COLO668 (cell line): ENCODE data around the gene SV2C.

Experiments used
- DNase-seq: peaks from one replicate; lab custom pipeline; 2025; ENCODE audit not compliant: unreplicated experiment; lab: John Stamatoyannopoulos, UW

SV2C gene

DNA sequence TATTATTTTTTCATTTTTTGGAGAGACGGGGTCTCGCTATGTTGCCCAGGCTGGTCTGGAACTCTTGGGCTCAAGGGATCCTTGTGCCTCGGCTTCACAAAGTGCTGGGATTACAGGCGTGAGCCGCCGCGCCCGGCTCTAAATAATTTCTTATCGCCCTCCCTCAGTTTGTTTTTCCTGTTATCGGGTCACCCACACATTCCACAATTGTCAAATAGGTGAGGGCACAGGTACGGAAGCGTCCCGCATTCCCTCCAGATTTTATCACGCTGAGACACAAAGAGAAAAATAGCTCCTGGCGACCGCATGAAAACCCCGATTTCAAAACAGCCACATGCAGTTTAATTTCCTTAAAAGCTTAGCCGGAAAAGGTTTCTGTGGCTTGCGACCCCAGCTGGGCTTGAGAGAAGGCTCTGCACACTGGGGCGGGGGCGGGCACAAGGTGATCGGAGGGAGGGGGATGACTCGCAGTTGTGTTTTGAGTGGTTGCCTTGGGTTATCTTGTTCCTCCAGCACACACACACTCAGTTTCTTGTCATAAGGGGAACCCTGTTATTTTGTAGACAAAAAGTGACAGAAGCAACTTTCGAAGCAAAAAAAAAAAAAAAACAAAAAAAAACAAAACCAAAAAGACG is 319.2 kb downstream of the SV2C start:
- no peak for DNase-seq

DNA sequence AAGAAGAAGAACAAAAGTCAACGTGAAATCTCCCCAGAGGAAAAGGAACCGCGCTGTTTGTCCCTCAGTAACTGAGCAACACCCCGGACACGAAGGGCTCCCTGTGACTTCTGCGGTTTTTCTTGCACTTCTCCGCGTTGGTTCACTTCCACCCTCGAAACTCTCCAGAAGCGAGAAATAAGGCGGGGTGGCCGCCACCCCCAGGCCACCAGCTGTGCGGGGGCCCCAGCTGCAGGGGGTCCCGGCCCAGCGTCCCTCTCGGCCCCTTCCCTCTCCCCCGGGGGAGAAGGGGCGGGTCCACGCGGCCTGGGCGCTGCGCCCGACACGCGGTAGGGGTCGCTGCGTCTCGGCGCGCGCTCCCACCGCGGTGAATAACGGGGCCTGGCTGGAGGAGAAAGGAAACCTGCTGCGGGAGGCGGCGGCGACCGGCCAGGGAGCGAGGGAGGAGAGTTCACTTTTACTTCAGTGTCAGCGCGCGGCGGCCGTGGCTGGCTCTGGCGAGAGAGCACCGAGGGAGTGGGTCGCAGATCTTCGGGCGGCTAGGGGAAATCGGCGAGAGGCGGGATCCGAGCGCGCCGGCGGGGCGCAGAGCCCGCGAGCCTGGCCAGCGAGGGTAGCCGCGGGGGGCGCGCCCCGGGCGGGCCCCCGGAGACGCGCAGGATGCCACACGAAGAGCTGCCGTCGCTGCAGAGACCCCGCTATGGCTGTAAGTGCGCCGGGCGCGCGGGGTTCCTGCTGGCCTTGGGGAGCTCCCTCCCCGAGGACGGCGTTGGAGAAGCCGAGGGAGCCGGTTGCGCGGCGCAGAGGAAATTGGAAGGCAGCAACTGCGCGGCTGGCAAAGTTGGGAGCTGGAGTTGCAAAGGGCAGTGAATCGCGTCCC is 319.9 kb downstream of the SV2C start, which contains the start of gene IQGAP2:
Gene IQGAP2, plus strand, starts transcription at position 400 of the 880 bp plus-strand sequence. Its CDS starts 261 bp downstream, at position 661.
- DNase-seq = peak; percentile 28
